OCI-LY3 (cell line): ENCODE measurements around the gene COX7C.

ENCODE experiments used
- EZH2phosphoT487 ChIP-seq: fragments of 200-600 bp; shearing (Covaris generic); IDR thresholded peaks from 2 replicates; pipeline ENCODE4 v1.6.1; 2018; ENCODE audit warnings: antibody characterized with exemption, mixed run types, low read depth
- TF ChIP-seq, protein P1 (sequence below): fragments of 200-600, 300-600 bp; sonication (generic); IDR thresholded peaks from 2 replicates; pipeline ENCODE4 v1.5.1; 2014; ENCODE audit warnings: antibody characterized with exemption, low read length, low read depth

DNA sequence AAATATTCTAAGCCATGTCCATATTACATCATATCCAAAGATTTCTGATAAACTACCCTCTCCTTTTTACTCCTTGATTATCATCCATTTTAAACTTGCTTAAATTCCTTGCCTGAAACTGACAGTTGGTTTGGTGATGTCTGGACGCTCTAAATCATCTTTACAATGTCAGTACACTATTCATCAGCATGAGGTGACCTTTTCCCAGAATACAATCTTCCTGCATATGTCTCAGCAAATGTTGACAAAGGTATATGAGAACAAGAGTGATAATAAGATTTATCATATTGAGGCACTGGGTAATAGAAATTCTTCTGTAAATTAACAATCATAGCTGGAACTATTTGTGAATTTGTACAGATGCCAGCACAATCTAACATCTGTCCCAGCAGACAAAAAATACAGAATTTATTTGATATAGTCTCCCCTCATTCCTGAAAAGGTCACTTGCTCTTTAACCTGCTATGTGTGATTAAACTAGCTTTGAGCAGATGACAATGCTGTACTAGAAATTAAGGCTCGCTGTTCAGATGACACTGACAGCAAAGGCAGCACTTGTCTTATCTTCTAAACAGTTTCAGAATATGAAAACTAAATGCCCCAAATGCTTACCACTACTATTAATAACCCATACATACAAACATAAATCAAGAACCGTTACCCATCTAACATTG is 32.2 kb downstream of the COX7C start:
- TF ChIP-seq, protein P1, sequence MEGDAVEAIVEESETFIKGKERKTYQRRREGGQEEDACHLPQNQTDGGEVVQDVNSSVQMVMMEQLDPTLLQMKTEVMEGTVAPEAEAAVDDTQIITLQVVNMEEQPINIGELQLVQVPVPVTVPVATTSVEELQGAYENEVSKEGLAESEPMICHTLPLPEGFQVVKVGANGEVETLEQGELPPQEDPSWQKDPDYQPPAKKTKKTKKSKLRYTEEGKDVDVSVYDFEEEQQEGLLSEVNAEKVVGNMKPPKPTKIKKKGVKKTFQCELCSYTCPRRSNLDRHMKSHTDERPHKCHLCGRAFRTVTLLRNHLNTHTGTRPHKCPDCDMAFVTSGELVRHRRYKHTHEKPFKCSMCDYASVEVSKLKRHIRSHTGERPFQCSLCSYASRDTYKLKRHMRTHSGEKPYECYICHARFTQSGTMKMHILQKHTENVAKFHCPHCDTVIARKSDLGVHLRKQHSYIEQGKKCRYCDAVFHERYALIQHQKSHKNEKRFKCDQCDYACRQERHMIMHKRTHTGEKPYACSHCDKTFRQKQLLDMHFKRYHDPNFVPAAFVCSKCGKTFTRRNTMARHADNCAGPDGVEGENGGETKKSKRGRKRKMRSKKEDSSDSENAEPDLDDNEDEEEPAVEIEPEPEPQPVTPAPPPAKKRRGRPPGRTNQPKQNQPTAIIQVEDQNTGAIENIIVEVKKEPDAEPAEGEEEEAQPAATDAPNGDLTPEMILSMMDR, result no peak
- TF ChIP-seq EZH2phosphoT487, result no peak
